Activated naive CD4-positive, alpha-beta T cell treated with anti-CD3 and anti-CD28 coated beads, Interleukin-2, amount 10 ng/mL, durations not matched to agents 7 days and 5 days (primary cell): ENCODE results near the gene GIPC2.
"Not testable (repeated sequence)": the region's sequence is repeated elsewhere in the genome, so short reads cannot be mapped to it uniquely, and the experiment has no call there.

Source experiments
- CTCF ChIA-PET: fragments of 350-600 bp; sonication (Branson Sonifier 250); formaldehyde crosslinking; loops from one replicate; lab custom pipeline; 2021; ENCODE audit warnings: antibody characterized with exemption; lab: Charles Lee
- DNase-seq: peaks from one replicate; pipeline ENCODE4 v3.0.0-alpha.2; 2020
- H3K27ac Mint-ChIP-seq: one replicate; pipeline ENCODE4 v1.8.0; 2021; ENCODE audit warnings: mild to moderate bottlenecking, moderate library complexity, mixed read lengths
- H3K27me3 Mint-ChIP-seq: one replicate; pipeline ENCODE4 v1.8.0; 2021; ENCODE audit warnings: mild to moderate bottlenecking, mixed read lengths
- H3K36me3 Mint-ChIP-seq: one replicate; pipeline ENCODE4 v1.8.0; 2021; ENCODE audit warnings: mixed read lengths
- H3K4me1 Mint-ChIP-seq: one replicate; pipeline ENCODE4 v1.8.0; 2021; ENCODE audit warnings: mixed read lengths
- H3K4me3 Mint-ChIP-seq: one replicate; pipeline ENCODE4 v1.8.0; 2021; ENCODE audit warnings: mild to moderate bottlenecking, moderate library complexity, mixed read lengths
- H3K9me3 Mint-ChIP-seq: one replicate; pipeline ENCODE4 v1.8.0; 2021; ENCODE audit warnings: mixed read lengths

The GIPC2 gene

DNA sequence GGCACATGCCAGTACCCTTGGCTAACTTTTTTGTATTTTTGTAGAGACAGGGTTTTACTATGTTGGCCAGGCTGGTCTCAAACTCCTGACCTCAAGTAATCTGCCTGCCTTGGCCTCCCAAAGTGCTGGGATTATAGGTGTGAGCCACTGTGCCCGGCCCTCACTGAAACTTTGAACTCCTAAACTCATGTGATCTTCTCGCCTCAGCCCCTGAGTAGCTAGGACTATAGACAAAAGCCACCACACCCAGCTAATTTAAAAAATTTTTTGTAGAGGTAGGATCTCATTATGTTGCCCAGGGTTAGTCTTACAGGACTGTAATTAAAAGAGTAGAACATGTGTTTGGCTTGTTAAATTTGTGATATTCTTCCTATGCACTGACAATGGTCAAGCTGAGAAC is 19.1 kb downstream of the GIPC2 start:
- CTCF ChIA-PET, H3K9me3 Mint-ChIP-seq, DNase-seq, H3K27ac Mint-ChIP-seq, H3K36me3 Mint-ChIP-seq, H3K4me3 Mint-ChIP-seq, H3K4me1 Mint-ChIP-seq: not testable (repeated sequence)
- H3K27me3 Mint-ChIP-seq: peaks cover 19% of the 10 kb centered on the region

DNA sequence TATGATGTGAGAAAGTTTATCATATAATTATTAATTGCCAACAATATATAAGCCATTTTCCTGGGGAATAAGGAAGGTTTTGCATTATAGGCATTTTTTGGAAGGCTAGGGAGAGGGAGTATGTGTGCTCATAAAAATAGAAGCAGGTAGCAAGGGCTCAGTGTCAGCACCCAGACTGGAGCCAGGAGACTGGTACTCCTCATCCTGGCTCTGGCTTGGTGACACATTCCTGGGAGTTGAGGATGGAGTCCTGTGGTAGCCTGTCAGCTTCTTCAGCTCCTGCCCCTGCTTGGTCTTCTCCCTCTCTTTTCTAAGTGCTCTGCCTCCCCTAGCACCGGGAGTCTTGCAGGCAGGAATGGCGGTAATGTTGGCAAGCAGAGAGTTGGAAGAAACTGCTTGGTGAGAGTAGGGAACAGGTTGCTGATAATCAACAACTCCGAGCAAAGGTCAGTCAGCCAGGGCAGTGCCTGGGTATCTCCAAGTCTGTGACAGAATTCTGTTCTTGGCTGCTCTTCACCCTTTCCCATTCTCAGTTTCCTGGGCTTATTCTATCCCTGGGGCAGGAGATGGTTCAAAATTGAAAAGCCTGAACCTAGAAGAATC is 23.0 kb downstream of the GIPC2 start:
- Mint-ChIP-seq H3K36me3 (no peaks in the 10 kb centered on the region), H3K9me3 (no peaks in the 10 kb centered on the region), H3K4me1 (no peaks in the 10 kb centered on the region), H3K4me3 (no peak overlapping the region), H3K27me3 (peaks cover 20% of the 10 kb centered on the region), H3K27ac (no peak overlapping the region)
- CTCF ChIA-PET: no interaction called here
- no peak for DNase-seq

DNA sequence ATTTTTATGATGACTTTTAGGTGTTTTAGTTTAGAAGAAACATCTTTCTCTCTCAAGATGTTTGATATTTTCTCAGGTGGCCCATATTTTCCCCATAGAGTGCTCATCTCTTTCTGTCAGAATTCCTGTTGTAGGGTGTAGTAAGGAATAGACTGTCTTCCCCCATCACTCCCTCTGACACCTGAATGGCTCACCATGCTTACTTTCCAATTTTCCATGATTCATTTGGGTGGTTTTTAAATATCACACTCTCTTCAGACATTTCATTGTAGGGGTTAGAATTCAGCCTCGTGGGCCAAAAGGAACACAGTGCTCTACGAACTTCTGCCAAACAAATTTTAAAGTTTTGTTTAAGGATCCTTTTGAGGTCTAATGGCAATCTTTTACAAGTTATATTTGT is 24.0 kb downstream of the GIPC2 start:
- H3K36me3 Mint-ChIP-seq: no peaks in the 10 kb centered on the region
- DNase-seq: no peak
- H3K27me3 Mint-ChIP-seq: peaks cover 20% of the 10 kb centered on the region
- H3K9me3 Mint-ChIP-seq: no peaks in the 10 kb centered on the region
- CTCF ChIA-PET: no interaction called here
- H3K4me1 Mint-ChIP-seq: no peaks in the 10 kb centered on the region
- H3K27ac Mint-ChIP-seq: no peak overlapping the region
- no peak overlapping the region for H3K4me3 Mint-ChIP-seq

DNA sequence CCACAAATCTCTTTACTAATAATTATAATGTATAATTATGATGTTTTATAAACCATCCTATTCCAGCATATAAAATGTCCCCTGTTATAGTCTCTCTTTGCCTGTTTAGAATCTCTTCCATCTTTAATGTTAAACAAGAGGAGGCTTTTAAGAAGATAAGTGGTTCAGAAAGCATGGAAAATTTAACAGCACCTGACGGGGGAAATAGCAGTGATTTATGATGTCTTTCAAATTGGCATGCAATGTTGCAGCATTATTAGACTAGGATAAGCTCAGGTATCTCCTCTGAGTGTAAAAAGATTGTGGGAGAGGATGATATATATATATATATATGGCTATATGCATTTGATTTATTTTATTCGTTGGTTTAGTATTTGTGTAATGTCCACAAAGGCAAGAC is 24.4 kb downstream of the GIPC2 start:
- no peak overlapping the region for H3K27ac Mint-ChIP-seq
- H3K9me3 Mint-ChIP-seq: no peaks in the 10 kb centered on the region
- H3K4me3 Mint-ChIP-seq: no peak overlapping the region
- no peak for DNase-seq
- peaks cover 20% of the 10 kb centered on the region for H3K27me3 Mint-ChIP-seq
- H3K36me3 Mint-ChIP-seq: no peaks in the 10 kb centered on the region
- CTCF ChIA-PET: no interaction called here
- no peaks in the 10 kb centered on the region for H3K4me1 Mint-ChIP-seq

DNA sequence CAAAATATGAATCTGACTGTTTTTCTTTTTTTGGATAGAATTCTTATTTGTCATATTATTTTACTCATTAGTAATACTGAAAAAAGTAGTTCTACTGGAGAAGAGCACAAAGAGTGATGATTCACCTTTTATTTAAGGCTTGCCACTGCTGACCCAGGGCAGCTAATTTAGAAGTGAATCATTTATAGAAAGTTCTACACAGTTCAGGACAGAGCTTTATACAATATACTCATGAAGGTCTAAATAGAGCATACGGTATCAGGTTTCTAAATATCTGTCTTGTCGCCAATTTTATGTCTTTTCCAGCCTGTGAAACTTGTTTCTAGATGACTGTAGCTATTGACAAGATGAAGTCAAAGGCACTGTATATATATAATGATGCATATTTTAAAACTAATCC is 25.0 kb downstream of the GIPC2 start:
- no peak overlapping the region for H3K27ac Mint-ChIP-seq
- H3K9me3 Mint-ChIP-seq: no peaks in the 10 kb centered on the region
- DNase-seq: no peak
- no peaks in the 10 kb centered on the region for H3K36me3 Mint-ChIP-seq
- H3K27me3 Mint-ChIP-seq: peaks cover 20% of the 10 kb centered on the region
- H3K4me3 Mint-ChIP-seq: no peak overlapping the region
- no peaks in the 10 kb centered on the region for H3K4me1 Mint-ChIP-seq
- CTCF ChIA-PET: interaction anchor here (1.6 kb wide), 1 partner anchor 43 kb away, joined by 6 read pairs; no protein-coding TSS in a partner anchor

DNA sequence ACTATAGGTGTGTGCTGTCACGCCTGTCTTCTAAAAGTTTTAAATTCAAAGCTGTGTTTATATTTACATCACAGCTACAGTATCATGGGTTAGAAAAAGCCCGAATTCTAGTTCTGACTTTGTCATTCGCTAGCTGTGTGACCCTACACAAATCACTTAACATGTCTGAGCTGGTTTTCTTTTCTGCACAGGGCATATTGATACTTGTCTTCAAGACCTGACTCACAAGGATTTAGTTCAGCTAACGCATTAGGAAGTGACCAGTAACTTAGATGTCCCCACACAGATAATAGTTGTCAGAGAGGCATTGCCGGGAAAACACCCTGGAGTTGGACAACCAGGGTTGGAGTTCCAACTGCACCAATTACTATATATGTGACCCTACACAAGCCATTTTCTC is 25.9 kb downstream of the GIPC2 start:
- no peaks in the 10 kb centered on the region for H3K9me3 Mint-ChIP-seq

DNA sequence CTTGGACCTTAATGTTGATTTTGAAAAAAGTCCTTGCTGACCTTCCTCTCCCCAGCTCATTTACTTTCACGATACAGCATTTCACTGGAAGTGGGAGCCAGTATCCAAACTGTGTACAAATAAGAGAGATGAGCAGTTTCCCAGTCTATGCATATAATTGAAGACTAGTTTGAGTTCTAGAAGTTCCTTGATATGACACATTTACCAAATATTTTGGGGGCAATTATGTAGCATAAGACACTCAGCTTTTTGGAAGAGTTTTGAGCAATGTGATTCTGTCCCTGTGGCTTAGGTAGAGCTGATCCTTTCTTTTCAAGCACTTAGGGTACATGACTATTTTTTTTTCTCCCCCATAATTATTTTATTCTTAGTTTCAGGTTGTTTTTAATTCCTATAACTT is 26.4 kb downstream of the GIPC2 start:
- no peak overlapping the region for H3K27ac Mint-ChIP-seq
- H3K4me1 Mint-ChIP-seq: no peaks in the 10 kb centered on the region
- H3K27me3 Mint-ChIP-seq: peaks cover 20% of the 10 kb centered on the region
- no peaks in the 10 kb centered on the region for H3K9me3 Mint-ChIP-seq
- DNase-seq: no peak
- H3K36me3 Mint-ChIP-seq: no peaks in the 10 kb centered on the region
- CTCF ChIA-PET: interaction anchor here (1.6 kb wide), 1 partner anchor 42 kb away, joined by 6 read pairs; no protein-coding TSS in a partner anchor
- H3K4me3 Mint-ChIP-seq: no peak overlapping the region

More for the DNA sequence above, 25.9 kb downstream of the GIPC2 start:
- H3K36me3 Mint-ChIP-seq: no peaks in the 10 kb centered on the region
- no peak for DNase-seq
- H3K27me3 Mint-ChIP-seq: peaks cover 20% of the 10 kb centered on the region
- CTCF ChIA-PET: interaction anchor here (1.6 kb wide), 1 partner anchor 42 kb away, joined by 6 read pairs; no protein-coding TSS in a partner anchor
- no peaks in the 10 kb centered on the region for H3K4me1 Mint-ChIP-seq
- H3K27ac Mint-ChIP-seq: no peak overlapping the region
- no peak overlapping the region for H3K4me3 Mint-ChIP-seq

DNA sequence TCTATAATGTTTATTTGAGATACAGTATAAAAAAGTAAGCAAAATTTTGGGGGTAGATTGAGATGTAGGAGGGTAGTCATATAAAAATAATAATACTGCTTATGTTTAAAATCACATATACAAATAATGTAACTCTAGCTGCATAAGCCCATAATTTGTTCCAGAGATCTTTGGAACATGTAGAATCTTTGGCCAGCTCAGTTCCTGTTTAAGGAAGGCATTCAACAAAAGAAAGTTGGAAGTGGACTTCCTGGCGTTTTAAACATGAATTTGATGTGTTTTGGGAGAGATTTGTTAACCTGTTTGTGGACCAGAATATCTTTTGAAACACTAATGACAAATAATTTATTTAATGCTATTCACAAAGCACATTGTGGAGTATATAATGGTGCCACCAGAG is 27.7 kb downstream of the GIPC2 start:
- H3K4me3 Mint-ChIP-seq: no peak overlapping the region
- CTCF ChIA-PET: no interaction called here
- H3K36me3 Mint-ChIP-seq: no peaks in the 10 kb centered on the region
- no peaks in the 10 kb centered on the region for H3K9me3 Mint-ChIP-seq
- DNase-seq: no peak
- no peak overlapping the region for H3K27ac Mint-ChIP-seq
- H3K27me3 Mint-ChIP-seq: peaks cover 20% of the 10 kb centered on the region
- H3K4me1 Mint-ChIP-seq: no peaks in the 10 kb centered on the region

DNA sequence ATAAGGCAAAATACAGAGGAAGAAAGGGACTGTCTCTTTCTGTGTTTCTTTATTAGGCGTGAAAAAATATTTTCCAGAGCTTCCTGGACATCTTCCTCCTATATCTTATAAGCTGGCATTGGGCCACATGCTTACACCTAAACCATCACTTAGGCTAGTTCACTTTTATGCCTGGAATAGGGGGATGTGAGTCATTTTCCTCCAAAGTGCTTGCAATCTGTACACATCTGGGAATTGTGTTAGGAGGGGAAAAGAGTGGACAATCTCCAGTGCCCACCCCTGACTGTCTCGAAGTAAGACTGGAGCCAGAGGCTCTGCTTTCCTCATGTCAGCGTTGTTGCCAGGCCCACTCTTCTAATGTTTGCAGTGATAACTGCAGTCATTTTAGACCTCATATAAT is 29.9 kb downstream of the GIPC2 start:
- CTCF ChIA-PET: interaction anchor here (1.2 kb wide), 1 partner anchor 39 kb away, joined by 4 read pairs; no protein-coding TSS in a partner anchor
- H3K27me3 Mint-ChIP-seq: peaks cover 9% of the 10 kb centered on the region
- H3K4me3 Mint-ChIP-seq: no peak overlapping the region

DNA sequence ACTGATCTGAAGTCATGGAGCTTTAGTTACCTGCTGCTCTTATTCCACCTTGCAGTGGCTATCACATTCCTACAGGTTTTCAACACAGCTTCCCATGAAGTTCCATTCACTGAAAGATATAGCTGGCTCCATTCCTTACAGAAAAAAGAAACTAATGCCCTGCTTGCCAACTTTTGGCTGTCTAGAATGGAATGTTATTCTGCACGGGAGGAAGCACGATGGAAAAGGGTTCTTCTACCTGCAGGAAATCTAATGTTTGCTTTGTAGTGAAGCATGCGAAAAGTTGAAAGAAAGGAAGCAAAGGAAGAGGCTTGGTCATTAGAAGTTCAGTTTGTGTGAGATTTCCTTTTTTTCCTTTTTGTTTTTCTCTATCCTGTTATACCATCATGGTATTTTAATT is 32.6 kb downstream of the GIPC2 start:
- no peak overlapping the region for H3K27ac Mint-ChIP-seq
- CTCF ChIA-PET: no interaction called here
- H3K9me3 Mint-ChIP-seq: no peaks in the 10 kb centered on the region
- no peak overlapping the region for H3K4me3 Mint-ChIP-seq
- H3K4me1 Mint-ChIP-seq: peaks cover 11% of the 10 kb centered on the region
- no peaks in the 10 kb centered on the region for H3K36me3 Mint-ChIP-seq
- H3K27me3 Mint-ChIP-seq: no peaks in the 10 kb centered on the region
- DNase-seq: no peak

More for the DNA sequence above, 29.9 kb downstream of the GIPC2 start:
- H3K27ac Mint-ChIP-seq: no peak overlapping the region
- DNase-seq: no peak
- no peaks in the 10 kb centered on the region for H3K9me3 Mint-ChIP-seq
- peaks cover 5% of the 10 kb centered on the region for H3K4me1 Mint-ChIP-seq
- H3K36me3 Mint-ChIP-seq: no peaks in the 10 kb centered on the region

DNA sequence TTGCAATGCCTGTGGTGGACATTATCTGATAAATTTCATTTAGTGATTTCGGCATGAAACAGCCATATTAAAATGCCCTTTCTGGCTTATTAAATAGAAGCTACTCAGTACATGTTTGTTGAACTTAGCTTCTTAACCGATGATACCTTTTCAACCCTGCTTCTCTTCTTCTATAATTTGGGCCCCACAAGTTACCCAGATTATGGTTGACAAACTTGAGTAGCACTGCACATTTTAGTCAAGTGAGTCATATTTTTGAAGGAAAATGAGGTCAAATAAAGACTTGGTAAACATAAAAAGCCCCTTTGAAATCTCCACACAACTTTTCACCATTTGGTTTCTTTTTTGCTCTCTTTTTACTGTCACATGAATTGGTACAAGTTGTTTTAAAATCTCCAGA is 33.8 kb downstream of the GIPC2 start:
- Mint-ChIP-seq H3K4me1 (peaks cover 11% of the 10 kb centered on the region), H3K27me3 (no peaks in the 10 kb centered on the region), H3K9me3 (no peaks in the 10 kb centered on the region), H3K27ac (no peak overlapping the region), H3K4me3 (no peak overlapping the region), H3K36me3 (no peaks in the 10 kb centered on the region)
- CTCF ChIA-PET: no interaction called here
- DNase-seq: no peak

DNA sequence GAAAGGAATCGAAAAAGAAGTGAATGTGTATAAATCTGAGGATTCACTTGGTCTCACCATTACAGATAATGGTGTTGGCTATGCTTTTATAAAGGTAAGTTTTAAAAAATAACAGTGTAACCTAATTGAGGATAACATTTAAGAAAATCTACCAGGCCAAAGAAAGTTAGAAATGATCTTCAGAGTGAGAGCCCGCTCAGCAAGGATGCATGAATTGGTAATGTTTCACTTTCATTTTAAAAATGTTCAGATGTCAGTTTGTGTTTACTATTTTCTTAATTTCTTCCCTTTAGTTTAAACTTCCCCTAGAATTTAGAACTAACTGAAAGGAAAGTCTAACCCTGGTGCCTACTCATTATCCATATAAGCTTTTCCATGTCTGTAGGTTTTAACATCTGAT is 35.0 kb downstream of the GIPC2 start:
- Mint-ChIP-seq H3K36me3 (no peaks in the 10 kb centered on the region), H3K27me3 (peaks cover 8% of the 10 kb centered on the region), H3K9me3 (peaks cover 4% of the 10 kb centered on the region), H3K4me1 (peaks cover 11% of the 10 kb centered on the region), H3K4me3 (peak overlapping the region; percentile 5), H3K27ac (peak overlapping the region; percentile 0)
- CTCF ChIA-PET: no interaction called here
- DNase-seq: no peak

DNA sequence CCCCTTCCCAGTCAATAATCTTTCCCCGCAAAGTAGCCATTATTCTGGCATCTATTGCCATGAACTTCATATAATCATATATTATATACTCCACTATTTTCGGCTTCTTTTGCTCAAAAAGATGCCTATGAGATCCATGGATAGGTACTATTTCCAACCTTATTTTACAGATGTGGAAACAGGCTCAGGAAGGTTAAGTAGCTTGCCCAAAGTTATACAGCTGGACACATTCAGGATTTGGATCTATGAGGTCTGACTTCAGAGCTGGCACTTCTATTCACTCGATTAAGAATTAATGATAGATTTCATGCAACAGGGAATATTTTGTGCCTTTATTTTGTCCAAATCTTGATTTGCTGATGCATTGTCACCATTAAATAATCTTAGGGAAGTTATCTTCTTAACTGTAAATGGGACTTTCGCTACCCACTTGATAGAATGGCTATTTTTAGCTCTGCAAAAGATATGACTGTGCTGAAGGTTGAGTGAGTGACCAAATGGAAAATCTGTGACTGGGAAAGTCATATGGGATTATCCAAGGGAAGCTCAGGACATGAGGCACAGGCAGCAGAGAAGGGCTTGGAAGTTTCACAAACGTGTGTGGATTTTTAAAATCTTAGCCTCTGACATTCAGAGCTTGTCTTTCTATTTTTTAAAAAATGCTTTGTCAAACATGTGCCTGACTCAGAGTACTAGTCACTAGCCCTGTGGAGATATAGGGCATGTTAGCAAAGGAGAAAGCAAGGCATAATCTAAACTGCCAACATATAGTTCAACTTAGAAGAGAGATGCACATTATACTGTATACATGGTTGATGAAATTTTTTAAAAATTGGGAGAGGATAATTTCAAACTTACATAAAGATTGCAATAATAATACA is 36.5 kb downstream of the GIPC2 start:
- Mint-ChIP-seq H3K9me3 (peaks cover 16% of the 10 kb centered on the region), H3K36me3 (no peaks in the 10 kb centered on the region), H3K4me1 (peaks cover 11% of the 10 kb centered on the region), H3K27me3 (peaks cover 8% of the 10 kb centered on the region), H3K4me3 (no peak overlapping the region), H3K27ac (no peak overlapping the region)
- DNase-seq: no peak
- CTCF ChIA-PET: no interaction called here

DNA sequence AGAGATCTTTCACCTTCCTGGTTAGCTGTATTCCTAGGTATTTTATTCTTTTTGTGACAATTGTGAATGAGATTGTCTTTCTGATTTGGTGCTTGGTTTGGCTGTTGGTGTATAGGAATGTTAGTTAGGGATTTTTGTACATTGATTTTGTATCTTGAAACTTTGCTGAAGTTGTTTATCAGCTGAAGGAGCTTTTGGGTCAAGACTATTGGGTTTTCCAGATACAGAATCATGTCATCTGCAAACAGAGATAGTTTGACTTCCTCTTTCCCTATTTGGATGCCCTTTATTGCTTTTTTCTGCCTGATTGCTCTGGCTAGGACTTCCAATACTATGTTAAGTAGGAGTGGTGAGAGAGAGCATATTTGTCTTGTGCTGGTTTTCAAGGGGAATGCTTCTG is 38.9 kb downstream of the GIPC2 start:
- H3K27ac Mint-ChIP-seq, H3K27me3 Mint-ChIP-seq, DNase-seq, CTCF ChIA-PET, H3K36me3 Mint-ChIP-seq, H3K4me3 Mint-ChIP-seq: not testable (repeated sequence)
- Mint-ChIP-seq H3K4me1 (peaks cover 11% of the 10 kb centered on the region), H3K9me3 (peaks cover 16% of the 10 kb centered on the region)

DNA sequence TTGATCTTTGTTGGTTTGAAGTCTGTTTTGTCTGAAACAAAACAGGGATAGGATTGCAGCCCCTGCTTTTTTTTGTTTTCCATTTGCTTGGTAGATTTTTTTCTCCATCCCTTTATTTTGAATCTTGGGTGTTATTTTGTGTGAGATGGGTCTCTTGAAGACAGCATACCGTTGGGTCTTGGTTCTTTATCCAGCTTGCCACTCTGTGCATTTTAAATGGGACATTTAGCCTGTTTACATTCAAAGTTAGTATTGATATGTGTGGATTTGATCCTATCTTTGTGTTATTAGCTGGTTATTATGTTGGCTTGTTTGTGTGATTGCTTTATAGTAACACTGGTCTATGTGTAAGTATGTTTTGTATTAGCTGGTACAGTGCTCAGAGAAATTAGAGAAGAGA is 40.9 kb downstream of the GIPC2 start:
- CTCF ChIA-PET: no interaction called here
- H3K4me1 Mint-ChIP-seq: no peaks in the 10 kb centered on the region
- H3K9me3 Mint-ChIP-seq: peaks cover 16% of the 10 kb centered on the region
- H3K27ac Mint-ChIP-seq: no peak overlapping the region
- no peak overlapping the region for H3K4me3 Mint-ChIP-seq
- H3K27me3 Mint-ChIP-seq: peaks cover 8% of the 10 kb centered on the region
- no peaks in the 10 kb centered on the region for H3K36me3 Mint-ChIP-seq
- DNase-seq: no peak
